GM18520 (cell line): ENCODE results near the gene RETN.

Experiments
- ATAC-seq: cut with Tn5 transposase; IDR thresholded peaks from one replicate; pipeline ENCODE4 v1.9.1; 2021; ENCODE audit not compliant: unreplicated experiment

Gene RETN

DNA sequence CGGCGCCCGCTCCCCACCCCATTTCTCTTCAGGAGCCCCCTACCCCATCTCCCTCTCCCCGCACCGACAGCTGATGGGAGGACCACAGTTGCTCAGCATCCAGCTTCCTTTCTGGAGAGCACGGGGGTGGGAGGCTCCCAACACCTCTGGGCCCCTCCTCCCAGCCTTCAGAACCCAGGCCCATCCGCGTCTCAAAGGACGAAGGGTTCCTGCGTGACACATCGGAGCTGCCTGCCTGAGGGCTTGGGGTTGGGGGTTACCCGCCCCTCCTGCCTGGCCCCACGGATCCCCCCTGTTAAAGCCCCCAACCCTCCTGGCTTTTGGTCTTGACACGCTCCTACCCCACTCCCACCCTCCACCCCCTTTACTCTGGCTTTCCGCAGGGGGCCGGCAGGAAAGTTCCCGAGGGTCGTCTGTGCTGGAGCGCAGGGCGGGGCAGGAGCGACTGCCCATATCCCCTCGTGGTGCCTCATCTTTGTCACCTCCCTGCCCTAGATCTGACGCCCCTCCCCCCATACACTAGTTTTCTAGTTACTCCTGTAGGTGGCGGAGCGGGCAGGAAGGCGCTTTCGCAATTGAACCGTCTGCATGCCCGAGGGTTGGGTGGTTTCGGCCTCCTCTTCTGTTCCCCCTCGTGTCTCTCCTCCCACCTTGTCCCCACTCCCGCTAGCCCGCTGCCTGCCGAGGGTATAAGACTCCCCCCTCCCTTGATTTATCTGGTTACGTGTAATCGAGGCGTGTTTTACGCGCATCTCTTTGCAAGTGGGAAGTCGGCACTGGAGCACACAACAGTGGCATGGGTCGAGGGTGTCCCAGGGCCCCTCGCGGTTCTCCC, 12.7 kb downstream of the RETN start:
- no peak for ATAC-seq

GRCh38 chr19:7682175-7682855, 13.5 kb downstream of the RETN start:
- no peak for ATAC-seq

DNA sequence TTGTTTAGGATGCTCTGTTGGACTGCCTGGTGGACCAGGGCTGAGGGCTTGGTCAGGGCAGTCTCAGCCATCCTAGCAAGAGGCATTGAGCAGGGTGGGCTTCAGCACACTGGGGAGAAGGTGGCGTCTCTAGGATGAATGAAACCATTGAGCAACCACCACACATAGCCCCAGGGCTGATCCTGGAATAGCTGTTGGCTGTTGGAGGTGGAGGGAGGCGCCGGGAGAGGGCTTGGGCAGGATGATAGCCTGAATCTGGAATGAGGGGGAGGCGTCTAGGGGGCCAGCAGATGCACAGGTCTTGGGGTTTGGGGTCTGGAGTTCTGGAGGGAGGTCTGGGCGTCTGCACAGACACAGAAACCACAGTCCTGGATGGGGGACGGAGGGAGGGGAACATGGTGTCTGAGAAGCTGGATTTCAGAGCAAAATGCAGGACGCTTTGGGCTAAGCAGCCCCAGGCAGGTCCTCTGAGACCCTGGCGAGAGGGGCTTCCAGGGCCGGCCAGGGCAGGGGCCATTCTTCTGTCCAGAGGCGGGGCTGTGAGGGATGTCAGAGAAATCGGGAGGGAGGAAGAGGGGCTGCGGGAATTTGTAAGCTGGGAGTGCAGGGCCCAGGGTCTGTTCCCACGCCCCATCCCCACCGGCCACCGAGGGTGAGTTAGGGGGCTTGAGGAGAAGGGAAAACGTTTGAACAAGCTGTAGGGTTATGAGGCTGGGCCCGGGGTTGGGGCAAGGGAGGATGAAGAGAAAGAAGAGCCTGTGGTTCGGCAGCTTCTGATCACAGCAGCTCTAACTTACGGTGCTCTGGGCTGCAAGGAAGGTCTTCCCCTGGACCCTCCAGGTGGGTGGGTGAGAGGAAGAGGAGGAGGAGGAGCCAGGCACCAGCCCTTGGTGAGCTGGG, 16.9 kb downstream of the RETN start:
- no peak for ATAC-seq

GRCh38 chr19:7687177-7687576, 18.3 kb downstream of the RETN start:
- ATAC-seq, result no peak

DNA sequence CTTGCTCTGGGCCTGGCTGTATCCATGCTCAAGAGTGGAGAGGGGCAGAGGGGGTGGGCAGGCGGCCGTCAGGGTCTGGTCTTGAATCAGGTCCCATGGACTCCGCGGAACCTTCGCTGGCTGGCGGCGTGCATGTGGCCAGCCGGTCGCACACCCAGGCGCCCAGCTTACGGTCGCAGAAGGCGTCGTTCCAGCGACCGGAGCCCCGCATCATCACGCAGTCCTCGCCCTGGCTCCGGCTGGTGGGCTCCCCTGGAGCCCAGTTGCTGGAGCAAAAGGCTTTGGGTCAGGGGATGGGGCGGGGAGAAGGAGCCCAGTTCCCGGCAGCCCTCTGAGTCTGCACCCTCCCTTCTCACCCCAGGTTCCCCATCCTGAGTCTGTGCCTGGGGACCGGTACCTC, 20.3 kb downstream of the RETN start:
- no peak for ATAC-seq

DNA sequence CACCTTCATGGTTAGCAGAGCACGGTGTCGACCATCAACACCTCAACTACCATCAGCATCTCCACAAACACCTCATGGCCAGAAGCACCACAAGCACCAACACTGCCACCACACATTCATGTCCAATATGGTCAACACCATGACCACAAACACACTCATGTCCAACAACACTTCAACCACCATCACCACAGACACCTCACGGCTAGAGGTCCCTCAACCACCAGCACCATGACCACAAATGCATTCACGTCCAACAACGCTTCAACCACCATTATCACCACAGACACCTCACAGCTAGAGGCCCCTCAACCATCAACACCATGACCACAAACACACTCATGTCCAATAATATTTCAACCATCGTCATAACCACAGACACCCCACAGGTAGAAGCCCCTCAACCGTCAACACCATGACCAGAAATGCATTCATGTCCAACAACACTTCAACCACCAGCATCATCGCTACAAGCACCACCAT, 22.0 kb downstream of the RETN start:
- ATAC-seq, result peak; percentile 48

- ATAC-seq, result no peak
These were observed 22.6 kb downstream of the RETN start for GRCh38 chr19:7691497-7691896.

DNA sequence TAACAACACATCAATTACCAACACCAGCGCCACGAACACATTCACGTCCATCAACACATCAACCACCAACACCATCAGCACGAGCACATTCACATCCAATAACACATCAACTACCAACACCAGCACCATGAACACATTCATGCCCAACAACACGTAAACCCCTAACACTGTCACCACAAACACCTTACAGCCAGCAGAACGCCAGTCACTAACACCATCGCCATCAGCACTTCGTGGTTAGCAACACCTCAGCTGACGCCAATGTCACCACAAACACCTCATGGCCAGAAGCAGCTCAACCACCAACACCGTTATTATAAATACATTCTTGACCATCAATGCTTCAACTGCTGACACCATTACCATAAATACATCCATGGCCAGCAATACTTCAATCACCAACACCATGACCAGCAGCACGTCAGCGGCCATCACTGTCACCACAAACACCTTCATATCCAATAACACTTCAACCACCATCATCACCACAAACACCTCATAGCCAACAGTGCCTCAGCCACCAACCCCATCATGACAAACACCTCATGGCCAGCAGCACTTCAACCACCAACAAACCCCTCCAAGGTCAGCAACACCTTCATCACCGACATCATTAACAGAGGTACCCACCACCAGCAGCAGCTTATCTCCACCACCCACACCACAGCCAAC, 23.7 kb downstream of the RETN start:
- no peak for ATAC-seq

DNA sequence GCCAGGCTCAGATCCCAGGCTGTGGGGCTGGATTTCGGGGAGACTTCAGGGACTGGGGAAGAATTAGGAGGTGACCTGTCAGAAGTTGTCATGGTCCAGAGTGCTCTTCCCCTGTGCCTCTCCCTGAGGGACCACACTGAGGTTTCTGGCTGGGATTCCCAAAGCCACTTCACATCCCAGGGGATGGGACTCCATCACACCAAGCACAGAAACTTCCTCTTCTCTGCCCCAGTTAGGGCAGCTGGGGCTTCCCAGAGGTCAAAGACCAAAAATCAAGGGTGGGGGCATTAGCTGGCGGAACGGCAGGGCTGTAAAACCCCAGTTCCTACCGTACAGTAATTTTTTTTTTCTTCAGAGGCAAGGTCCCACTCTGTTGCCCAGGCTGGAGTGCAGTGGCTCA, 25.6 kb downstream of the RETN start:
- no peak for ATAC-seq

- ATAC-seq, result no peak
These were observed 29.0 kb downstream of the RETN start for GRCh38 chr19:7697721-7698287.

- ATAC-seq, result no peak
These were observed 29.7 kb downstream of the RETN start for GRCh38 chr19:7698583-7698982.

GRCh38 chr19:7699003-7699402, 30.2 kb downstream of the RETN start:
- no peak for ATAC-seq

- ATAC-seq, result no peak
These were observed 30.9 kb downstream of the RETN start for GRCh38 chr19:7699417-7700401.

DNA sequence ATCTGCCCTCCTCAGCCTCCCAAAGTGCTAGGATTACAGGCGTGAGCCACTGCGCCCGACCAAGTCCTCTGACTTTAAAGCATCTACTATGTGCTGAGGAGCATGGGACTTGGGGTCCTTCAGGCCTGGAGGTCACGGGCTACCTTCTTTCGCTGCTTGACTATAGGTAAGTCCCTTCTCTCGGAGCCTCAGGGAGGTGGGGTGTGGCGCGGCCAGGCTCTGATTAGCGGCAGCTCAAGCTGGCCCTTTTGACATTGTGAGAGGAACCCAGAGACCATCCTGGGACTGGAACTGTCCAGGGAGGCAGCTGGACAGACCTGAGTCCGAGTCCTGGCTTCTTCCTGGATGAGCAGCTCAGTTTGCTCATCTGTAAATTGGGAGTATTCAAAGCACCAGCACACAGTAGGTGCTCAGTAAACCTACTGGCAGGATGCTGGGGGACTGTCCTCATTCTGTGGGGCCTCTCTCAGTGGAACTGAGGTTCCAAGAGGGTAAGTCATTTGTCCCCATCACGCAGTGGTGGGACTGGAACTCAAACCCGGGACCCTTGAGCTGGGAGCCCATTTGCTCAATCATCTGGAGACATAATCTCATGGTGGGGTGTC, 32.3 kb downstream of the RETN start:
- ATAC-seq, result no peak

GRCh38 chr19:7701654-7702457, 33.0 kb downstream of the RETN start, which contains the start of gene FCER2:
Gene FCER2 (minus strand): TSS chr19:7702131. CDS start chr19:7699760, 2,371 bp downstream.
- ATAC-seq, result peak; percentile 47

GRCh38 chr19:7703332-7703731, 34.5 kb downstream of the RETN start:
- no peak for ATAC-seq

GRCh38 chr19:7704280-7705060, 35.6 kb downstream of the RETN start:
- ATAC-seq, result no peak
